Urothelium cell line (cell line): ENCODE measurements around the gene NRG3.

Source experiments
- DNase-seq: peaks from one replicate; pipeline ENCODE4 v3.0.0; 2011; ENCODE audit warnings: low spot score, mixed read lengths
- FAIRE-seq: peaks from 2 replicates; lab custom pipeline; 2011; peaks lifted over from hg19 to GRCh38; lab: Jason Lieb, UNC

Gene NRG3

GRCh38 chr10:82544377-82544776 is 669.4 kb downstream of the NRG3 start:
- FAIRE-seq (no peak), DNase-seq (no peak)

GRCh38 chr10:82551506-82551905 is 676.5 kb downstream of the NRG3 start:
- FAIRE-seq: no peak
- no peak for DNase-seq

- FAIRE-seq: no peak
These were observed 677.3 kb downstream of the NRG3 start for GRCh38 chr10:82552267-82552666.

GRCh38 chr10:82554381-82554780 is 679.4 kb downstream of the NRG3 start:
- FAIRE-seq: no peak
- DNase-seq: no peak

More at GRCh38 chr10:82552267-82552666, 677.3 kb downstream of the NRG3 start:
- DNase-seq: no peak

GRCh38 chr10:82558014-82558607 is 683.1 kb downstream of the NRG3 start:
- DNase-seq (no peak), FAIRE-seq (no peak)

- FAIRE-seq (no peak), DNase-seq (no peak)
These were observed 689.6 kb downstream of the NRG3 start for GRCh38 chr10:82564353-82565196.

GRCh38 chr10:82565197-82565575 is 690.2 kb downstream of the NRG3 start:
- no peak for FAIRE-seq
- DNase-seq: no peak

- FAIRE-seq (no peak), DNase-seq (no peak)
These were observed 697.8 kb downstream of the NRG3 start for GRCh38 chr10:82572744-82573143.

- no peak for FAIRE-seq
These were observed 699.1 kb downstream of the NRG3 start for GRCh38 chr10:82574081-82574480.

GRCh38 chr10:82575318-82575717 is 700.3 kb downstream of the NRG3 start:
- FAIRE-seq (no peak), DNase-seq (no peak)

More at GRCh38 chr10:82574081-82574480, 699.1 kb downstream of the NRG3 start:
- no peak for DNase-seq

- DNase-seq (no peak), FAIRE-seq (no peak)
These were observed 701.1 kb downstream of the NRG3 start for GRCh38 chr10:82576093-82576492.

GRCh38 chr10:82581940-82582339 is 706.9 kb downstream of the NRG3 start:
- FAIRE-seq: no peak
- no peak for DNase-seq

- FAIRE-seq (no peak), DNase-seq (no peak)
These were observed 716.4 kb downstream of the NRG3 start for GRCh38 chr10:82591421-82591820.

- FAIRE-seq (no peak), DNase-seq (no peak)
These were observed 722.8 kb downstream of the NRG3 start for GRCh38 chr10:82597840-82598239.

- DNase-seq: no peak
These were observed 734.9 kb downstream of the NRG3 start for GRCh38 chr10:82609845-82610244.

GRCh38 chr10:82618007-82618406 is 743.0 kb downstream of the NRG3 start:
- no peak for FAIRE-seq
- no peak for DNase-seq

More at GRCh38 chr10:82609845-82610244, 734.9 kb downstream of the NRG3 start:
- FAIRE-seq: no peak

- DNase-seq (no peak), FAIRE-seq (no peak)
These were observed 746.7 kb downstream of the NRG3 start for GRCh38 chr10:82621680-82622079.

- DNase-seq (no peak), FAIRE-seq (no peak)
These were observed 747.5 kb downstream of the NRG3 start for GRCh38 chr10:82622479-82622878.

- FAIRE-seq: no peak
- no peak for DNase-seq
These were observed 750.7 kb downstream of the NRG3 start for GRCh38 chr10:82625512-82626189.

GRCh38 chr10:82628373-82628772 is 753.4 kb downstream of the NRG3 start:
- FAIRE-seq: no peak

GRCh38 chr10:82643076-82643475 is 768.1 kb downstream of the NRG3 start:
- no peak for DNase-seq
- FAIRE-seq: no peak

More at GRCh38 chr10:82628373-82628772, 753.4 kb downstream of the NRG3 start:
- no peak for DNase-seq

- no peak for FAIRE-seq
- no peak for DNase-seq
These were observed 768.6 kb downstream of the NRG3 start for GRCh38 chr10:82643601-82644000.
